Fibroblast of lung (primary cell): Measurements from ENCODE around the gene PPT1.

Experiments used
- EZH2 ChIP-seq: IDR thresholded peaks from 2 replicates; pipeline ENCODE4 v1.5.1; 2012; ENCODE audit warnings: low read length, control low read depth, mild to moderate bottlenecking; ENCODE audit errors: missing control alignments
- TF ChIP-seq, protein P1 (sequence below), 2 donors: IDR thresholded peaks in 1 of 2; conservative IDR thresholded peaks in 1 of 2; 1 replicate in 1 of 2; 2 replicates in 1 of 2; pipeline ENCODE4 v1.5.1; 2011 to 2012; ENCODE audit warnings: low read length in 2 of 2, control low read depth in 1 of 2, inconsistent platforms in 1 of 2, low read depth in 1 of 2, mild to moderate bottlenecking in 1 of 2

DNA sequence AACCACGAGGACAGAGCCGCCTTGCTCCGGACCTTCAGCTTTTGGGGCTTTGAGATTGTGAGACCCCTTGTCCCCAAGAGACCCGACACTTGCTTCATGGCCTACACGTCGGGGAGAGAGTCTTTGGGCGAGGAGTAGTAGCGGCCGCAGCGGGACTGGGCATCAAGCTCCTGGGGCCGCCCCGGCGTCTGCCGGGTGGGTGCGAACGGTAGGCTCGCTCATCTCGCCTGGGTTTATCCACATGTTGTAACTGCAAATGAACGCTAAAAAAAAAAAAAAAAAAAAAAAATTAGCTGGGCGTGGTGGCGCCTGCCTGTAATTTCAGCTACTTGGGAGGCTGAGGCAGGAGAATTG is 36.2 kb upstream of the PPT1 start:
- TF ChIP-seq EZH2, result no peak
- TF ChIP-seq, protein P1, sequence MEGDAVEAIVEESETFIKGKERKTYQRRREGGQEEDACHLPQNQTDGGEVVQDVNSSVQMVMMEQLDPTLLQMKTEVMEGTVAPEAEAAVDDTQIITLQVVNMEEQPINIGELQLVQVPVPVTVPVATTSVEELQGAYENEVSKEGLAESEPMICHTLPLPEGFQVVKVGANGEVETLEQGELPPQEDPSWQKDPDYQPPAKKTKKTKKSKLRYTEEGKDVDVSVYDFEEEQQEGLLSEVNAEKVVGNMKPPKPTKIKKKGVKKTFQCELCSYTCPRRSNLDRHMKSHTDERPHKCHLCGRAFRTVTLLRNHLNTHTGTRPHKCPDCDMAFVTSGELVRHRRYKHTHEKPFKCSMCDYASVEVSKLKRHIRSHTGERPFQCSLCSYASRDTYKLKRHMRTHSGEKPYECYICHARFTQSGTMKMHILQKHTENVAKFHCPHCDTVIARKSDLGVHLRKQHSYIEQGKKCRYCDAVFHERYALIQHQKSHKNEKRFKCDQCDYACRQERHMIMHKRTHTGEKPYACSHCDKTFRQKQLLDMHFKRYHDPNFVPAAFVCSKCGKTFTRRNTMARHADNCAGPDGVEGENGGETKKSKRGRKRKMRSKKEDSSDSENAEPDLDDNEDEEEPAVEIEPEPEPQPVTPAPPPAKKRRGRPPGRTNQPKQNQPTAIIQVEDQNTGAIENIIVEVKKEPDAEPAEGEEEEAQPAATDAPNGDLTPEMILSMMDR (conservative IDR thresholded peaks at IDR 0.05 in 1 of 2, IDR thresholded peaks at IDR 0.05 in 1 of 2; ENCODE audit: low read depth in 1 of 2, low read length in 2 of 2), result no peak
